HG03354 (cell line): ENCODE measurements around the gene HELQ.
"Not testable (repeated sequence)": the region's sequence is repeated elsewhere in the genome, so short reads cannot be mapped to it uniquely, and the experiment has no call there.

Experiments
- ATAC-seq: cut with Tn5 transposase; IDR thresholded peaks from one replicate; pipeline ENCODE4 v1.9.1; 2021; ENCODE audit warnings: mild to moderate bottlenecking; ENCODE audit not compliant: unreplicated experiment, poor library complexity, severe bottlenecking

Gene HELQ, protein sequence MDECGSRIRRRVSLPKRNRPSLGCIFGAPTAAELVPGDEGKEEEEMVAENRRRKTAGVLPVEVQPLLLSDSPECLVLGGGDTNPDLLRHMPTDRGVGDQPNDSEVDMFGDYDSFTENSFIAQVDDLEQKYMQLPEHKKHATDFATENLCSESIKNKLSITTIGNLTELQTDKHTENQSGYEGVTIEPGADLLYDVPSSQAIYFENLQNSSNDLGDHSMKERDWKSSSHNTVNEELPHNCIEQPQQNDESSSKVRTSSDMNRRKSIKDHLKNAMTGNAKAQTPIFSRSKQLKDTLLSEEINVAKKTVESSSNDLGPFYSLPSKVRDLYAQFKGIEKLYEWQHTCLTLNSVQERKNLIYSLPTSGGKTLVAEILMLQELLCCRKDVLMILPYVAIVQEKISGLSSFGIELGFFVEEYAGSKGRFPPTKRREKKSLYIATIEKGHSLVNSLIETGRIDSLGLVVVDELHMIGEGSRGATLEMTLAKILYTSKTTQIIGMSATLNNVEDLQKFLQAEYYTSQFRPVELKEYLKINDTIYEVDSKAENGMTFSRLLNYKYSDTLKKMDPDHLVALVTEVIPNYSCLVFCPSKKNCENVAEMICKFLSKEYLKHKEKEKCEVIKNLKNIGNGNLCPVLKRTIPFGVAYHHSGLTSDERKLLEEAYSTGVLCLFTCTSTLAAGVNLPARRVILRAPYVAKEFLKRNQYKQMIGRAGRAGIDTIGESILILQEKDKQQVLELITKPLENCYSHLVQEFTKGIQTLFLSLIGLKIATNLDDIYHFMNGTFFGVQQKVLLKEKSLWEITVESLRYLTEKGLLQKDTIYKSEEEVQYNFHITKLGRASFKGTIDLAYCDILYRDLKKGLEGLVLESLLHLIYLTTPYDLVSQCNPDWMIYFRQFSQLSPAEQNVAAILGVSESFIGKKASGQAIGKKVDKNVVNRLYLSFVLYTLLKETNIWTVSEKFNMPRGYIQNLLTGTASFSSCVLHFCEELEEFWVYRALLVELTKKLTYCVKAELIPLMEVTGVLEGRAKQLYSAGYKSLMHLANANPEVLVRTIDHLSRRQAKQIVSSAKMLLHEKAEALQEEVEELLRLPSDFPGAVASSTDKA

DNA sequence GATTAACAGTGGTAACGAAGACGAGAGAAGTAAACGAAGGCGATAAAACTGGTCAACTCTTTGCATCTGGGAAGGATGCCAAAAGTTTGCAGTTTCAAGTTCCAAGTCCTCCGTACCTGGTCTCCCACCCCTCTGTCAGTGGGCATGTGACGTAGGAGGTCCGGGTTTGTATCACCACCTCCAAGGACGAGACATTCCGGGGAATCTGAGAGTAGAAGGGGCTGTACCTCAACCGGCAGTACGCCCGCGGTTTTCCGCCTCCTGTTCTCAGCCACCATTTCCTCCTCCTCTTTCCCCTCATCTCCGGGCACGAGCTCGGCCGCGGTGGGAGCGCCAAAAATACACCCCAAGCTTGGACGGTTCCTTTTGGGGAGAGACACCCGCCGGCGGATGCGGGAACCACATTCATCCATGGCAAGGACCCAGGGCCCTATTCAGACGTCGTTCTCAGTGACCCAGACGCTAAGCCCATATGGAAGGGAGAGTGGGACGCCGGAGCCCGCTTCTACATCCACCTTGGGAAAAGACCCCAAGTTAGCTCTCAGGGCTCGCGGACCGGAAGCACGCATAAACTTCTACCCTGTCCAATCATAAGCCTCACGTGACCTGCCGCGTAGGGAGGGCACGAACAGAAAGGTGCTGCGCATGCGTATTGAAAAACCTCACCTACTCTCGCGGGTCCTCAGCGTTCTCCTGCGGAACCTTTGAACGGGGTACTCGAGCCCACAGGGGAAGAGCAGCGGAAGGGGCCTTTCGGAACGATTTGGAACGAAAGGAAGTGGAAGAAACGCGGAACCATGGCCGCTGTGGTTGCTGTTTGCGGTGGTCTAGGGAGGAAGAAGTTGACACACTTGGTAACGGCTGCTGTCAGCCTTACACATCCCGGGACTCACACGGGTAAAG is at the start of gene HELQ, which contains the start of gene MRPS18C:
Gene HELQ (minus strand): TSS at position 543 of the 903 bp plus-strand sequence. CDS start 130 bp downstream, at position 413.
Gene MRPS18C (plus strand): TSS at position 778 of the 903 bp plus-strand sequence. CDS start 20 bp downstream, at position 798.
- peak; percentile 96 for ATAC-seq

DNA sequence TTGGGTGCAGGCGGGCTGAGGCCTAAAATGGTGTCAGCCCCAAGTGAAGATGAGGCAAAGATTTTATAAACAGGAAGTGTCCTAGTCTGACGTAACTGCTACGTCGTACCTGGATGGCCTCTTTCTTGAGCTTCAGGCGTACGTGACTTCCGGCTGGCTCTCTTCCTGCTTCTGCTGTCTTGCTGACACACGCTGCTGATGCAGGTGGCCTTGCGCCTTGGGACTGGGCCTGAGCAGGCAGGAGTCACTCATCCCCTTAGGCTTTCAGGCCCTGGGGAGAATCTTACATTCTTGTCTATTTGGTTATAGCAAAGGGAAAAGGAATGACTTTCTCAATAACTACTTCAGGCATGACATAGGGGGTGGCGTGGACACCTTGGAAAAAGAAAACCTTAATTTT is 49.4 kb upstream of the HELQ start:
- no peak for ATAC-seq

DNA sequence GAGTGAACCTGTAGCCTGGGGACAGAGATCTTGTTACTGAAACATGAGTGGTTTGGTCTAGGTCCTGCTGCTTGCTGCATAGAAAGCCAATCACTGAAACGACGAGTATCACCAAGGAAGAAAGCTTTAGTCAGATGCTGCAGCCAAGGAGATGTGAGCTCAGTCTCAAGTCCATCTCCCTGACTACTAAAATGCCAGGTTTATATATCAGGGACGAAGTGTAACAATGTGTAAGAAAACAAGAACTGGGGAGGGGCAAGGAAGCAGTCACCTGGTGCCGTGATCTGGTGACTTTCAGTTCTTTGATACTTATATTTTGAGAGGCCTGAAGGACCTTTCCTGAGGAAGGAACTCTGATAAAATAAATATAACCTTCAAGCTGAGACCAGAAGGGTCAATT is 48.9 kb upstream of the HELQ start:
- ATAC-seq, result no peak

DNA sequence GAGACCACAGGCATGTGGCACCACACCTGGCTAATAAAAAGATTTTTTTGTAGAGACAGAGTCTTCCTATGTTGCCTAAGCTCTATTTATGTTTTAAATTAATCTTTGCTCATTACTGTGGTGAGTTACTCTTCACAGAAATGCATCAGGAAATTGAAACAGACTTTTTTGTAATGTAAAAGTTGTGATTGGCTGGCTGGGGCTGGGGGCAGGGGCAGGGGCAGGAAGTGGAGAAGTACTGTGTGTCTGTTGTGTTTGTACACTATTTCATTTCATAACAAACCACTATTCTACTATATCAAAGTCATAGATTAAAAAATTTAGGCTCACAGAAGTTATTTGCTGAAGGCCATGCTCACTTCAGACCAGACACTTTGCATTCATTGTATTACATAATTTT is 48.4 kb upstream of the HELQ start:
- no peak for ATAC-seq

DNA sequence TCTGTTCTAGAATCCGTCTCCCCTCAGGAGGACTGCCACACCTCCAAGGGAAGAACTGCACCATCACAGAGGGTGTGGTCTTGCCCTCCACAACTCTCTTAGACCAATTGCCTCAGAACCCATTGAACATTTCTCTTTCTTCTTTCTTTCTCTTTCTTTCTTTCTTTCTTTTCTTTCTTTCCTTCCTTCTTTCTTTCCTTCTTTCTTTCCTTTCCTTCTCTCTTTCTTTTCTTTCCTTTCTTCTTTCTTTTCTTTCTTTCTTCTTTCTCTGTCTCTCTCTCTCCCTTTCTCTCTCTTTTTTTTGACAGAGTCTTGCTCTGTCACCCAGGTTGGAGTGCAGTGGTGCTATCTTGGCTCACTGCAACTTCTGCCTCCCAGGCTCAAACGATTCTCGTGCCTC is 46.0 kb upstream of the HELQ start:
- ATAC-seq, result not testable (repeated sequence)

DNA sequence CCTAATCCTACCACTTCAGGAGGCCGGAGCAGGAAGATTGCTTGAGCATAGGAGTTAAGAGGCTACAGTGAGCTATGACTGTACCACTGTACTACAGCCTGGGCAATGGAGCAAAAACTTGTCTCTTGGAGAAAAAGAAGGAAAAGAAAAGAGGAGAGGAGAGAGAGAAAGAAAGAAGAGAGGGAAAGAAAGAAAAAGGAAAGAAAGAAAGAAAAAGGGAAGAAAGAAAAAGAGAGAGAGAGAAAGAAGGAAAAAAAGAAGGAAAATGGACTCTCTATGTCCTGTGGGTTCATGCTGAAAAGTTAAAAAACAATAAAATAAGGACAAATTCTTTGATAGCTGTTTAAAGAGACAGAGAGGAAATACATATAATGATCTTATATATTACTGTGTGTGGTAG is 42.6 kb upstream of the HELQ start:
- no peak for ATAC-seq

DNA sequence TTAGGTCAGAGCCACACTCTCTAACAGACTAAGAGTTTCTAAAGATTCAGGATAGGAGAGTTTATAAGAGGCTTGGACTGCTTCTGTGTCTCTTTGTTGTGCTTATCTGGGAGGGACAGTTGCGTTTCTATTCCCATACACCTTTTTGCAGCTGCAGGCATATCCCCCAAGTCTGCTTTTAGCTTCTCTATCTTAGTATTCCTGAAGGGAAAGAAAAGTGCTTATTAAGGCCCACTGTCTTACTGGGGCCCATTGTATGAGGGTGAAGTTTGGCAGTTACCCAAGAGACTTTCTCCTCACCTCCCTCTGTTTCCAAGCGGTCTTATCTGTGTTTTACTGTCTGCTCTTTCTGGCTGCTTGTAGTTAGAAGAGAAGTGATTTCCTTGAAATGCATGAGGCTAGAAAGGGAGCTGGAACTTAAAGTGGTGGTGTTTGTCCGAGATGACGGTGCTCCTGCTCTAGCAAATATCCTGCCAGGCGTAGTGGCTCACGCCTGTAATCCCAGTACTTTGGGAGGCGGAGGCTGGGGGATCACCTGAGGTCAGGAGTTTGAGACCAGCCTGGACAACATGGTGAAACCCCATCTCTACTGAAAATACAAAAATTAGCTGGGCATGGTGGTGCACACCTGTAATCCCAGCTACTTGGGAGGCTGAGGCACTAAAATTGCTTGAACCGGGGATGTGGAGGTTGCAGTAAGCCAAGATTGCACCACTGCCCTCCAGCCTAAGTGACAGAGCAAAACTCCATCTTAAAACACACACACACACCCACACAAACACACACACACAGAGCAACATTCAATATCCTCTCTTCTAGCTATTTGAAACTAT is 40.7 kb upstream of the HELQ start:
- ATAC-seq, result not testable (repeated sequence)

DNA sequence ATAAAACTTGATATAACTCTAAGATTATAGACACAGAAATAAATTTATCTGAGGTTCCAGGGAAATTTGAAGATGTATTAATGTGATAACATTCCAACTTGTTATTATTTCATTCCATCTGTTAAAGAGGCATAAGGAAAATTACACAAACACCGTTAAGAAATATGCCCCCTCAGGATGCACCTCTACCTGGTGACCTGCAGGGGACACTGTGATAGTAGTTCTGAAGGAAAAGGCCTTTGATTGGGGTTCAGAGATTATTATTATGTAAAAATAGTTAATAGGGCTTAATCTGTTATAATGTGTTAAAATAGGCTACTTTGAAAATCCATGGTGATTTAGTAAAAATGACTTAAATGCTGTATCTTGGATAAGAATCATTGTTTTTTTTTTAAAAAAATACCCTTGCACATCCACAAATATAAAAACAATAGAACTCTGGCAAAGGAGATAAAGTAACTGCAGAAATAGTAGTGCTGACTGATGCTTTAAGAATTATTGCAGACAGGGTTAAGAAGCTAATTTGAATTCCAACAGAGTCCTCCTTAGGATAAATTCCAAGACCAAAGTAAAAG is 35.3 kb upstream of the HELQ start:
- ATAC-seq, result peak; percentile 79

DNA sequence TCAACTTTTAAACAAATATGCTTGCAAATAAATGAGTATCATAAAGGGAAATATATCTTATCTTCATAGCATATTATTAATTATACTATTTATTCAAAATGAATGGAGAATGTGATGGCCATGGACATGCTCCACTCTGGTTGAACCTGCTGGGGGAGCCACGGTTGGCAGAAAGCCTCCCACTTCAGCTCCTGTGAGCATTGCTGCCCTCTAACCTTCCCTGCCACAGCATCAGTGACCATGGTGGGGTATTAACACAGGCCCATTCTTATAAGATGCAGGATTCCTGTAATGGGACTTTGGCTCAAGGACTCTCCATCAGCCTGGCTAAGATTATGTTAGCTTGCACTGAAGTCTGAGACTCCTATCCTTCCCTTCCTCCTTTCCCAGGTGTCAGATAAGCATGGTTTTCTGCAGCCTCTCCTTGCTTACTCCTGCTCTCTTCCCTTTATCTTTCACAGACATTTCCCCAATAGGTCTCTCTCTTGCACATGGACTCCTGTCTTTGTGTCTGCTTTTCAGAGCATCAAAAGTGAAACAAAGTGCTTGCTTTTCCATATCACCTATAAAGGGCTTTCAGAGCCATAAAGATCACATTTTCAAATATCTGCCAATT is 34.2 kb upstream of the HELQ start:
- no peak for ATAC-seq

DNA sequence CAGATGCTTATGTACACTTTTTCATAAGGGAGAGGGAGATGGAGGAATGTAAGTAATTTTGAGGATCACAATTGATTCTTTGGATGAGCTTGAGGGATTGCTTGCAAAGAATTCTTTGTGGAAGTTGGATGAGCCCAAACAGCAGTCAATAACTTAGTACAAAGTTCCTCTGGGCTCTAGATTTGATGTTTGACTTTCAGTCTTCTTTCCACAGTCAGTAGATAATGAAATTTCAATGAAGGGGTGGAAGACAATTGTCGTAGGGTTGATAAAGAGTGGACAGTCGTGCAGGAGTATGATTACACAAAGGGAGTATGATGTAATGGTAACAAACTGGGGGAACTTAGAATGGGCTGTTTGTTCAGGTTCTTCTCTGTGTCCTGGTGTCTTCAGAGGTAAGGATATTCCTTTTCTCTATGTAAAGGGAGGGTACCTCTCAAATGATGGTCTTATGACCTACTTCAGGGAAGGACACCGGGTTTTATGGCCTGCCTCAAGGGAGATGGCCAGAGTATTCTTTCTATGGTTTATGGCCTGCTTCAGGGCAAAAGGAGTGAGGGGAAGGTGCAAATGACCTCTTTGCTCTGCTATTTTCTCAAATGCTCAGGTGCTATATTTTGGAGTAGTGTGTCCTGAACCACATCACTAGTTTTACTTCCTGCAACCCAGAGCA is 31.0 kb upstream of the HELQ start:
- ATAC-seq, result no peak

DNA sequence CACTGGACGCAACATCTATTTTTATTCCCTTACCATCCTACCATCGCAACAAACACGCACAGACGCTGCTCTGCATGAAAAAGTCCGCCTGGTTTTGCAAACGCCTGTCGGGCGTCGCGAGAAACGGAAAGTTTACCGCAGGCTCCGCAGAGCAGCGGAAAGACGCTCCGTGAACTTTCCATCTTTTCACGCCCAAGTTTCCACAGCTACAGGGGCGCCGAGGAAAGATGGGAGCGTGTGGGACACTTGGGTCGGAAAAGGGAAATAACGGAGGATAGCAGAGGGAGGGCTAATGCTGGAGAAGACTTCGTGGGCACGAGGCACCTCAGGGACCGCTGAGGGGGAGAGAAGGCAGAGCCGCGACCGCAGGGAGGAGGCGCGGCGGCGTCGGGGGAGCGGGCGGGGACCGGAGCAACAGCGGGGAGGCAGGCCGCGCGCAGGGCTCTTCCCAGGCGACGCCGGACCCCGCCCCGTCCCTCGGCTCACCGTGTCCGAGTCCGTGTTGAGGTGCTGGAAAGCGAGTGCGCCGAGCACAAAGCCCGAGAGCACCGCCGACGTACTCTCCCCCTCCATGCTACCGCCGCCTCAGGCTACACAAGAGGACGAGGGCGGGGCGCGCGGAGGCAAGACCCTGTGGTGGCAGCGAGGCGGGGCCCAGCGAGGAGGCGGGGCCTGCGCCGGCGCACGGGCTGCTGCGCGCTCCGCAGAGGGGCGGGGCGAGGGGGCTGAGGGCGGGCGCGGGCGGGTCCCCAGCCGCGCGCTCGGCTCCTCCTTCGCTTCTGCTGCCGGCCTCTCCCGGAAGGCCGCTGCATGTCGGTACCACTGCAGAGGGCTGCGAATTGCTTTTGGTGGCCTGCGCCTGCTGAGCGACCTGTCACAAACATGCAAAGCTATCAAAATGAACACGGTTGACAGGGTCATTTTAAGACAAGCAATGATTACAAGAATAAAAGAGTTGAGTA is 29.2 kb upstream of the HELQ start, which contains the start of gene ABRAXAS1:
Gene ABRAXAS1 (minus strand): TSS at position 601 of the 962 bp plus-strand sequence. CDS start 28 bp downstream, at position 573.
- peak; percentile 97 for ATAC-seq

DNA sequence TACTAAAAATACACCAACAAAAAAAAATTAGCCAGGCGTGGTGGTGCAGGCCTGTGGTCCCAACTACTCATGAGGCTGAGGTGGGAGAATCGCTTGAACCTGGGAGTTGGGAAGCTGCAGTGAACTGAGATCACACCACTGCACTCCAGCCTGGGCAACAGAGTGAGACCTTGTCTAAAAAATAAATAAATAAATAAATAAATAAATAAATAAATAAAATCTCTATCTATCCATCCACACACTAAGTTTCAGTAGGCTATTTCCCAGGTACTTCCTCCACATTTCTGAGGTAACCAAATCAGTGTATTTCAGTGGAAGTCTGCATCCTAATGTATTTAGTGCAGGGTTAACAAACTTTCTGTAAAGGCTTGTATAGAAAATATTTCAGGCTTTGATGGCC is 18.3 kb upstream of the HELQ start:
- ATAC-seq, result no peak

DNA sequence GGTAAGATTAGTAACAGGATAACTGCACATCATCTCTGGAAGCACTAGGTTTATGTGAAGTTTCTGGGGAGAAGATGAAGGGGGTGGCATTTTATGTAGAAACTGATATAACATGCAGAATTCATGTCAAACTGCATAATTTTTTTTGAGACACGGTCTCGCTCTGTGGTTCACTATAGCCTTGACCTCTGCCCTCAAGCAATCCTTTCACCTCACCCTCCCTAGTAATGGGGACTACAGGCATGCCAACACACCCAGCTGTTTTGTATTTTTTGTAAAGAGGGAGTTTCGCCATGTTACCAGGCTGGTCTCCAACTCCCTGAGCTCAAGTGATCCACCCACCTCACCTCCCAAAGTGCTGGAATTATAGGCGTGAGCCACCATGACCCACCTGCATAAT is 17.8 kb upstream of the HELQ start:
- no peak for ATAC-seq

DNA sequence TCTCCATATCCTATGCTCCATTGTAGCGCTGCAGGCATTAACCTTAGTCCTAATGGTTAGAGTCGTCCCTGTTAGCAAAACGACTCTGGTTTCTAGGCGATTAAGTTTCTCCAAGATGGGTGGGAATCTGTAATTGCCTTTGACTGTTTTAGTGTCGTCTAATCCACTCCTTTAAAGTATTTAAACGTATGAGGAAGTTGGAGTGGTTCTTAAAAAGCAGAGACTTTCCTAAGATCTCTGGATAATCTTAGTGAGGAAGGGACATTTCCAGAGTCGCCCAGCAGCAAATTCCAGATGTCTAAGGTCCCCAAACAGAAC is 520 bp upstream of the HELQ start:
- no peak for ATAC-seq

DNA sequence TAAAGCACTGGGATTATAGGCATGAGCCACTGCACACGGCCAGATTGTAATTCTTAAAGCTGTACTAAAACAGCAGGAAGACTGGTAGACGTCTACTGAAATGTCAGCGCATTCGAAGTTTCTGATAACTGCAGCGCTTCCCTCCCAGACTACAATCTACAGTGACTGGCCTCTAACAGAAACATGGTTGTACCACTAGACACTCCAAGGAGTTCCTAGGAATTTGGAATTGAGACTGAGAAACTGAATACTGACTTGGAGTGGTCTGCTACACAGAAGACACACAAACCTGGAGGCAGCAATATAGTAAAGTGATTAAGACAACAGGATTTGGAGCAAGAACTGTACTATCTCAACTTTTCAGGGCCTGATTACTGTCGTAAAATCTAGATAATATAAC is 937 bp downstream of the HELQ start:
- ATAC-seq, result no peak

DNA sequence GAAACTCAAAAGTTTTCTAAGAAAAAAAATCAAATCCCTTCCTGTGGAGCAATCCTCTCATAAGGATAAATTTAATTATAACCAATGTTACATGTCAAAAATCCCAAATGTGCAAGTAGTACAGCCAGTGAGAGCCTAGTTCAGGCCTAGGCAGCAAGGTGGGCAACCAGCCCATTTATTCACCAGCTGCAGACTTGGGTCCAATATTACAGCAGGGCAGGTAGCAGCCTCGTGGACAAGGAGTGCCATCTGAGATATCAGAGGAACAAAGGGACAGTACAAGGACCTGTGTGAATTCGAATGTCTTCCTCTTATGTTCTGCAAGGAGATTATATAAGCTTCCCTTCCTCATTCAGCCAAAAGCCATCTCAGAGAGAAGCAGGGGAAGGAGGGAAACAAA is 6.6 kb downstream of the HELQ start:
- ATAC-seq, result no peak
